GM08714 (cell line): ENCODE data around the gene CTTNBP2.

Experiments used
- H3K4me3 ChIP-seq: fragments of 200-500 bp; sonication (Bioruptor generic); 2 replicates; pipeline ENCODE4 v1.5.1; 2014; ENCODE audit warnings: mild to moderate bottlenecking, low read length, inconsistent platforms
- ZNF274 ChIP-seq: IDR thresholded peaks from 2 replicates; pipeline ENCODE4 v1.6.1; 2012; ENCODE audit warnings: mild to moderate bottlenecking, low read depth, low read length

Gene CTTNBP2

DNA sequence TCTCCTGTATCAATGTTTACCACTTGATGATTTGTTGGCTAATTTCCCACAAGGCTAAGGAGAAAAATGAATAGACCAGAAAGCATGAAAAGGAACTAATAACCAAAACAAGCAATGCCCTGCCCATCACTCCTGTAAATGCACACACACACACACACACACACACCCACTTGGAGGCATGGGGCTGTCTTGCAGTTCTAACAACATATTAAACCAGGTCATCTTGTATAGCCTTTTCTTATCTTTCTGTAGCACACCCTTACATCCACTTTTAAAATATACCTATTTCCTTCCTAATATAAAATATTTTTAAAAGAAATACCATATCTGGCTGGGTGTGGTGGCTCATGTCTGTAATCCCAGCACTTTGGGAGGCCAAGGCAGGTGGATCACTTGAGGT, 105.3 kb downstream of the CTTNBP2 start:
- no peak for TF ChIP-seq ZNF274
- H3K4me3 ChIP-seq: no peak overlapping the region

- no peak overlapping the region for H3K4me3 ChIP-seq
- no peak for TF ChIP-seq ZNF274
Measured at GRCh38 chr7:117766913-117767312, 106.3 kb downstream of the CTTNBP2 start.

- no peak overlapping the region for H3K4me3 ChIP-seq
- TF ChIP-seq ZNF274: no peak
Measured at GRCh38 chr7:117764031-117764430, 109.2 kb downstream of the CTTNBP2 start.

DNA sequence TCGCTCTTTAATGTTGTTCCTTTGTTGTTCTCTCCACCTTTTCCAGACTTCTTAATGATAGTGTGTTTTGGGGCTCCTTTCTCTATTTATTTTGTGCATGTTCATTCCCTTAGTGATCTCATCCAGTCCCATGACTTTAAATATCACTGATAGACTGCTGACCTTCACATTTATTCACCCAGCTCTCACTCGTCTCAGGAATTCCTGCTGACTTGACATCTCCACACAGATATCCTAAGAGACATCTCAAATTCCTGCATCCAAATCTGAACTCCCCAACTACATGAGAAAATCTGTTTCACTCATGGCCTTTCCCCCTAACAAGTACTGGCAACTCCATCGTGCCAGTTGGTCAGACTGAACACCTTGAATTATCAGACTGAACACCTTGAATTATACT, 111.2 kb downstream of the CTTNBP2 start:
- no peak overlapping the region for H3K4me3 ChIP-seq
- no peak for TF ChIP-seq ZNF274

- TF ChIP-seq ZNF274: no peak
- H3K4me3 ChIP-seq: no peak overlapping the region
Measured at GRCh38 chr7:117759950-117760640, 113.1 kb downstream of the CTTNBP2 start.

- no peak overlapping the region for H3K4me3 ChIP-seq
- TF ChIP-seq ZNF274: no peak
Measured at GRCh38 chr7:117757440-117757839, 115.8 kb downstream of the CTTNBP2 start.

GRCh38 chr7:117756586-117757085, 116.6 kb downstream of the CTTNBP2 start:
- no peak for TF ChIP-seq ZNF274
- no peak overlapping the region for H3K4me3 ChIP-seq

GRCh38 chr7:117755136-117755535, 118.1 kb downstream of the CTTNBP2 start:
- TF ChIP-seq ZNF274: no peak

GRCh38 chr7:117751775-117752174, 121.5 kb downstream of the CTTNBP2 start:
- H3K4me3 ChIP-seq: no peak overlapping the region
- TF ChIP-seq ZNF274: no peak

More at GRCh38 chr7:117755136-117755535, 118.1 kb downstream of the CTTNBP2 start:
- H3K4me3 ChIP-seq: no peak overlapping the region

GRCh38 chr7:117750612-117751563, 122.4 kb downstream of the CTTNBP2 start:
- no peak for TF ChIP-seq ZNF274
- H3K4me3 ChIP-seq: no peak overlapping the region

DNA sequence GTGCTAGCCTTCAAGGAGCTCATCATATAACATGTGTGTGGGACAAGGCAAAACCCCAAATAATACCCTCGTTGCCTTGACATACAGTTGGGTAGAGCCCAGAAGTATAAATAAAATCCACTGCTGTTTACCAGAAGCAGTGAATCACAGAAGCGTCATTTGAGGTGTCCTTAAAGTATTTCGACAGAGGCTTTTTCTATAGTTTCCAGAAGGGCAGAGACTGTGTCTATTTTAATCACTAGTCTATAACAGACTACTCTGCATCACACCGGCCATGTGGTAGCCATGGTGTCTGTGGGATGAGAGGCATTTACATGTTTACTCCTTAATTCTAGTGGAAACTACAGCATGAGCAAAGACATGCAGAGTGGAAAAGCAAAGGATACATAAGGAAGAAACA, 131.3 kb downstream of the CTTNBP2 start:
- H3K4me3 ChIP-seq: no peak overlapping the region
- TF ChIP-seq ZNF274: no peak

DNA sequence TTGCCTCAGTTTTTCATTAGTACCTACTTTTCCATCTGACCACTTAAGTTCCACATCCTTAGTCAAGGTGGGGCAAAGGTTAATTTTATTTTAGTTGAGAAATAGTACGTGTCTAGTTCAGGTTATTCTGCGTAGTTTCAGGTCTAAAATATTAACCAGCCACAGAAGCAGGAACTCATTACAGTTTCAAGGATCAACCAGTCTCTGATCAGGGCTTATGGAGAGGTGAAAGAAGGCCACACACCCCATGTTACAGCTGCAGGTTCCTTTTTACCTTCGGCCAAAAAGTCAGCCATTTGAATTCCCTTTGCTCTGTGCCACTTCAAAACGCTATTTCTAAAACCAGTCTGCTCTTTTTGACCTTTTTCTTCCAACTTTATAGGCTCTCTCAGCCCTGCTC, 134.2 kb downstream of the CTTNBP2 start:
- H3K4me3 ChIP-seq: no peak overlapping the region
- TF ChIP-seq ZNF274: no peak

GRCh38 chr7:117737926-117738325, 135.3 kb downstream of the CTTNBP2 start:
- no peak for TF ChIP-seq ZNF274
- H3K4me3 ChIP-seq: no peak overlapping the region

- TF ChIP-seq ZNF274: no peak
- no peak overlapping the region for H3K4me3 ChIP-seq
Measured at GRCh38 chr7:117731455-117731854, 141.8 kb downstream of the CTTNBP2 start.

DNA sequence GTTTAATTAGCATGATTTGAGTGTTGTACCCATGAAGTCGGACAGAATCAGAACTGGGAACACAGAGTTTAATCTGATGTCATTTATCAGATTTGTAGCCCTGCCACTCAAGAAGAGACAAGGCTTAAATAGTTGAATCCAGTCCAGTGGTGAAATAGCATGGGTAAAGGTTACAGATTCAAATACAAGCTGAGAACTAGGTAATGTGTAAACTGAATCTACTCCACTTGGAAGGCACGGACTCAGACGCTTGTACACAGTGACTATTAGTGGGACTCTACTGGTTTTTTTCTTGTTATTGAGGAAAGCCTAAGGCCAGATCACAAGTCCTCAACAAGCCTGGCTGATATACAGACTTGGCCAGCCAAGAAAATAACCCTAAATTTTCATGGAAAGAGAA, 142.9 kb downstream of the CTTNBP2 start:
- H3K4me3 ChIP-seq: no peak overlapping the region
- TF ChIP-seq ZNF274: no peak
